Iris pigment epithelial cell (primary cell): ENCODE results near the gene BLCAP.
"Not testable (repeated sequence)": the region's sequence is repeated elsewhere in the genome, so short reads cannot be mapped to it uniquely, and the experiment has no call there.

Experiments
- DNase-seq: peaks from one replicate; pipeline ENCODE4 v3.0.0-alpha.2; 2011; ENCODE audit warnings: low read depth

BLCAP gene

GRCh38 chr20:37556538-37556937 is 28.9 kb upstream of the BLCAP start:
- DNase-seq: no peak

DNA sequence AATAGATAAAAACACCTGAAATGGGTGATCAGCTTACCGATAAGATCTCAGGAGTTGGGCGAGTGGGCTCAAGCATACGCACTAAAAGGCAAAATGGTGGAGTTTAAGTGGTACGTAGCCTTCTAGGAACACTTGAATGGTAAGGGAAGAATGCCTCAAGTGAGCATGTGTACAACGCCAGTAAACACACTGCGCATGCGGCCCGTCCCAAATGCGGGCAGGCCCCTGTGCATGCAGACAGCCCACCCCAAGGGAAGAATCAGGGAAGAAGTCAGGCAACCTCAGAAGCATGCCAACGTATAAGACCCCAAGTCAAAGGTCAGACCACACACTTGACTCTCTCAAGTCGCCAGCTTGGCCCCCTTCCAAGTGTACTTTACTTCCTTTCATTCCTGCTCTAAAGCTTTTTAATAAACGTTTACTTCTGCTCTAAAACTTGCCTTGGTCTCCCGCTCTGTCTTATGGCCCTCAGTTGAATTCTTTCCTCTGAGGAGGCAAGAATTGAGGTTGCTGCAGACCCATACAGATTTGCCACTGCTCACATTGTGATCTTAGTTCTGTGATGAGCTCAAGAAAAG is 27.1 kb upstream of the BLCAP start:
- DNase-seq: not testable (repeated sequence)

- DNase-seq: peak; percentile 65
These were observed 24.7 kb upstream of the BLCAP start for GRCh38 chr20:37552415-37552814.

GRCh38 chr20:37551660-37552059 is 24.0 kb upstream of the BLCAP start:
- DNase-seq: not testable (repeated sequence)

DNA sequence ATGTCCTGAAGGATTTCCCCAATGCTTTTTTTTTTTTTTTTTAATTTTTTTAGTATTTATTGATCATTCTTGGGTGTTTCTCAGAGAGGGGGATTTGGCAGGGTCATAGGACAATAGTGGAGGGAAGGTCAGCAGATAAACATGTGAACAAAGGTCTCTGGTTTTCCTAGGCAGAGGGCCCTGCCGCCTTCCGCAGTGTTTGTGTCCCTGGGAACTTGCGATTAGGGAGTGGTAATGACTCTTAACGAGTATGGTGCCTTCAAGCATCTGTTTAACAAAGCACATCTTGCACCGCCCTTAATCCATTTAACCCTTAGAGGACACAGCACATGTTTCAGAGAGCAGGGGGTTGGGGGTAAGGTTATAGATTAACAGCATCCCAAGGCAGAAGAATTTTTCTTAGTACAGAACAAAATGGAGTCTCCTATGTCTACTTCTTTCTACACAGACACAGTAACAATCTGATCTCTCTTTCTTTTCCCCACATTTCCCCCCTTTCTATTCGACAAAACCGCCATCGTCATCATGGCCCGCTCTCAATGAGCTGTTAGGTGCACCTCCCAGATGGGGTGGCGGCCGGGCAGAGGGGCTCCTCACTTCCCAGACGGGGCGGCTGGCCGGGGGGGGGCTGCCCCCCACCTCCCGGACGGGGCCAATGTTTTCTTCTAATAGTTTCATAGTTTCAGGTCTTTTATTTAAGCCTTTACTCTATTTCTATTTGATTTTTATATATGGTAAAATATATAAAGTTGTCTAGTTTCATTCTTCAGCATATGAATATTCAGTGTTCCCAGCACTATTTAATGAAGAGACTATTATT is 22.6 kb upstream of the BLCAP start:
- DNase-seq: not testable (repeated sequence)

GRCh38 chr20:37547912-37548311 is 20.2 kb upstream of the BLCAP start:
- no peak for DNase-seq

- no peak for DNase-seq
These were observed 17.8 kb upstream of the BLCAP start for GRCh38 chr20:37545516-37545915.

DNA sequence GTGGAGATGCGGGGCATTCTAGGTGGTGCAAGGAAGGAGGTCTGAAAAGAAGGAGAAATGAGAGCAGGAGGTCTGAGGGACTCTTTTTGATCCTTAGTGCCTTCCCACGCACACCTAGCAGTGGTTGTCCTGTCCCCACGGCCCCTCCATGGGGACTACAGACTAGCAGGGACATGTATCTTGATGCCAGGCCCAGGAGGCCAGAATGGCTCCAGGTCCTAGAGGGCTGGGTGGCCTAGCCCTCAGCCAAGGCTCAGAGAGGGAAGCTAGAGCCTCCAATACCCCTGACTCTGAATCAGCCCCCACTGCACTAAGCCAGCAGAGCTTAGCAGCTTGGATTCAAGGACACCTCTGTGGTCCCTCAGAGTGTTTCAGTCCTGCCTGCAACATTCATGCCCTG is 16.7 kb upstream of the BLCAP start:
- DNase-seq: no peak

DNA sequence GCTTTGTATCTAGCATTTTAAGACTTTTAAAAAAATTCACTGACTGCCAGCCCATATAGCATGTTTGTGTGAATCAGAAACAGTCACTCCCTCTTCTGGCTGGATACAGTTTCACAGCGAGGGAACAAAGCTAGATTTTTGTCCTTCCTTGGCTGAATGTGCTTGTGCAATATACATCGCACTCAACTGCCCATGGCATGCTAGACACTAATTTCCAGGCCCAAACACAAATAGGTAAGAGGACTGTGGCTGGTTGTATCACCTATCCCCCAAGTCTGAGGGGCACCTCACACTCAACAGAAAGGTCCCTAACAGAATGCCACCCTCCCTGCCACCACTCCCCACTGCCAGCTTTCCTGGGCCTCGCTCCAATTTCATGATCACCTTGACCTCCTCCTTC is 16.2 kb upstream of the BLCAP start:
- peak; percentile 68 for DNase-seq

DNA sequence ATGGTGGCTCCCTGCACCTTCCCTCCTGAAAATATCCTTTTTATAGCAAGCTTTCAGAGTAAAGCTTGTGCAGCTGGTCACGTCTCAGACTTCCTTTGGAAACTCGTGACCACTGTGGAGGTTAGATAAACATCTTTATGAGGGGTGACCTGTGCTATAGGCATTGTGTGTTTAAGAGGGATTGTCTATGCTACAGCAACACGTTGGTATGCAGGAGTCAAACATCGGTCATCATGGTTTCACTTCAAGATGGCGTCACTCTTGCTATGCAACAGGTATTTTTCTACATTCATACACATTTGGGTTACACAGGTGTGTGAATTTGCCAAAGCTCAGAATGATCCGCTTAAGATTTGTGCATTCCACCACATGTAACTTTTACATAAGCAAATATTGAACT is 14.6 kb upstream of the BLCAP start:
- DNase-seq: no peak

DNA sequence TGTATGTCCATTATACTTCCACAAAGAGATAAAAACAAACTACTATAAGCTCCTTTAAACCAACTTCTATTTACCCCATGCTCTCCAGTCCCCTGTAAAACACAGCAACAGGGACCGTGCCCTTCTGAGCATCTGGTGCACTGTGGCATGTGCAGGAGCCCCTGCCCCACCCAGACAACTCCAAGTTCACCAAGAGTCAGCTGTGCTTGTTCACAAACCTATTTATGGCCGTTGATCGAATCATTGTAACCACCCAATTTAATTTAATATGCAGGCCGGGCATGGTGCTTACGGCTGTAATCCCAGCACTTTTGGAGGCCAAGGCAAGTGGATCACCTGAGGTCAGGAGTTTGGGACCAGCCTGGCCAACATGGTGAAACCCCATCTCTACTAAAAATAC is 13.7 kb upstream of the BLCAP start:
- DNase-seq: no peak

GRCh38 chr20:37540838-37541237 is 13.2 kb upstream of the BLCAP start:
- DNase-seq: not testable (repeated sequence)

DNA sequence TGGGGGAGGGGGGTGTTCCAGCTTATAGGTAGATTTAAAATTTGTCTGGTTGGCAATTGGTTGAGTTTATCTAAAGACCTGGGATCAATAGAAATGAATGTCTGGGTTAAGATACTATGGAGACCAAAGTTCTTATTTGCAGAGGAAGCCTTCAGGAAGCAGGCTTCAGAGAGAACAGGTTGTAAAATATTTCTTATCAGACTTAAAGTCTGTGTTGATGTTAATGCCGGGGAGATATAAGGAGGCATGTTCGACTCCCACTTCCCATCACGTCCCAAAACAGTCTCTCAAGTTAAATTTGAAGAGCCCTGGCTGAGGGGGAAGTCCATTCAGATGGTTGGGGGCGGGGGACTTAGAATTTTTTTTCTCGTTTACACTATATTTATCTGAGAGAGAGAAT is 12.3 kb upstream of the BLCAP start:
- no peak for DNase-seq

GRCh38 chr20:37539424-37539823 is 11.7 kb upstream of the BLCAP start:
- no peak for DNase-seq

DNA sequence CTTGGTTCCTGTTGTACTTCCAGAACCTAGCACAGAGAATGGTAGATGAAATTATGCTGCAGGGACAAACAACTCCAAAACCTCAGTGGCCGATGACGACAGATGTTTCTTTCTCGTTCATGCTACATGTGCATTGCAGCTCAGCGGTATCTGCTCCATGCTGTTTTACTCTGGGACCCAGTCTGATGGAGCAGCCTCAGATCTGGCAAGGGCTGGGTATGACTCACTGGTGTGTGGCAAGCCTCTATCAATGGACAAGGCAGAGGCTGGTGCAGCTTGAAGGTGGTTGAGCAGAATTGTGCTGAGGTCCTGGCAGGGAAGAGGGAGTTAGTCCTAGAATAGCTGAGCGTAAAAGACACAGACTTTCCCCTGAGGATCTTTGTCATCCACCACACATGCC is 10.3 kb upstream of the BLCAP start:
- DNase-seq: peak; percentile 63

DNA sequence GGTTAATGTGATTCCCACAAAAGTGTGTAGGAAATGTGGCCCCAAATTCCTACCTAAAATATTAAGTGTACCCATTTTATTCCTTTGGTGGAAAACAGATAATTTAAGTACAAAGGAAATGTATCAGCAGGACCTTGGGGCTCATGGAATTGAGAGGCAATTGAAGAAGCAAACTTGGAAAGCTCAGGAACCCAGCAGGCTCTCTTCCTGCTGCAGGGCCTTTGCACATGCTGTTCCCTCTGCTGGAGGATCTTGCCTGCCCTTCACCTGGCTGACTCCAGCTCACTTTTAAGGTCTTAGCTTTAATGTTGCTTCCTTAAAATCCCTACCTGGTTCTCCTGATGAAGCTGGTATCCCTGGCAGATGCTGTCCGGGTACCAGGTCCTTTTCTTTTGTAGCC is 9.8 kb upstream of the BLCAP start:
- no peak for DNase-seq

- no peak for DNase-seq
These were observed 7.9 kb upstream of the BLCAP start for GRCh38 chr20:37535443-37536132.

GRCh38 chr20:37534401-37535157 is 6.9 kb upstream of the BLCAP start:
- DNase-seq: peak; percentile 83

- DNase-seq: no peak
These were observed 5.6 kb upstream of the BLCAP start for GRCh38 chr20:37533154-37533715.

DNA sequence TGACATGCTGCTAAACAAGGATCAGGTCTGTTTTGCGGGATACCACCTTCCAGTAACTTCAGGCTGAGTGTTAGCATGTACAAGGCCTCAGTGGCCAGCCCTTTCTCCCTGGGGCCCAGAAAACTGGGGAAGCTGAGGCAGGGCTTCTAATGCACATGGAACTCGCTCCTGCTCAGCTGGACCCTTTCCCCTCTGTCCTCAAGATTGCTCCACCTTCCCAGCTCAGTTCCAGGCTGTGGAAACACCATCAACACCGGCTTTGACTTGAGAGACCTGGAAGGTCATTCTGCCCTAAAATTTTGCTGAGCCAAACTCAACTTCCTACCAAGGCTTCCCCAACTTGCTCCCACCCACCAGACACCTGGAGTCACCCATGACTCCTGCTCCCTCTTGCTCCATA is 4.2 kb upstream of the BLCAP start:
- no peak for DNase-seq

DNA sequence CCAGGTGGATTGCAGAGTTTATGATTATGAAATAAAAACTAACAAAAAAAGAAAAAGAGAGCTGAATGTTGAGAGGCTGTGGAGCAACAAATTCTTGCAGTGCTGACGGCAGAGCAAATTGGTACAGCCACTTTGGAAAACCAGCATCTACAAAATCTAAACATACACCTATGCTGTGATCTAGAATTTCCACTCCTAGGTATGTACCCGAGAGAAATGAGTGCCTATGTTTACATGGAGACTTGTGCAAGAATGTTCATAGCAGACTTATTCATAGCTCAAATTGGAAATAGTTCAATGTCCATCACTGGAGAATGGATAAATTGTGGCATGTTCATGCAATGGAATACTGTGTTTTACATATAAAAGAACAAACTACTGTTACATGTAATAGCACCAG is 3.0 kb upstream of the BLCAP start:
- no peak for DNase-seq

GRCh38 chr20:37529968-37530600 is 2.4 kb upstream of the BLCAP start:
- no peak for DNase-seq
